Skeletal muscle tissue (tissue), 4 donors: Measurements from ENCODE around the gene KIAA1755. TPM values are rescaled to one million over a fixed set of nuclear protein-coding genes. Genes with fewer than 3 reads are reported as not detected.

ENCODE experiments used
- H3K27ac ChIP-seq: one replicate; pipeline ENCODE4 v1.7.0; 2013; ENCODE audit warnings: mild to moderate bottlenecking, low read depth, low read length, inconsistent platforms
- H3K27me3 ChIP-seq, 3 donors: one replicate each; pipeline ENCODE4 v1.7.0; 2013; ENCODE audit warnings: low read length in 3 of 3; ENCODE audit not compliant: control insufficient read depth in 3 of 3, insufficient read depth in 3 of 3
- H3K36me3 ChIP-seq, 3 donors: one replicate each; pipeline ENCODE4 v1.7.0; 2013; ENCODE audit warnings: low read length in 3 of 3; ENCODE audit not compliant: control insufficient read depth in 3 of 3, insufficient read depth in 3 of 3
- H3K4me1 ChIP-seq, 3 donors: one replicate each; pipeline ENCODE4 v1.7.0; 2013; ENCODE audit warnings: low read length in 3 of 3, mild to moderate bottlenecking in 3 of 3; ENCODE audit not compliant: control insufficient read depth in 3 of 3, insufficient read depth in 3 of 3
- H3K4me3 ChIP-seq, 3 donors: one replicate each; pipeline ENCODE4 v1.7.0; 2013; ENCODE audit warnings: low read length in 3 of 3
- H3K9ac ChIP-seq, 3 donors: one replicate each; pipeline ENCODE4 v1.7.0; 2013; ENCODE audit warnings: low read length in 3 of 3, mild to moderate bottlenecking in 3 of 3, moderate library complexity in 2 of 3, low read depth in 1 of 3
- H3K9me3 ChIP-seq, 3 donors: one replicate each; pipeline ENCODE4 v1.7.0; 2013; ENCODE audit warnings: low read length in 3 of 3; ENCODE audit not compliant: control insufficient read depth in 3 of 3
- total RNA-seq: library from RNA; depleted of rRNA; stranded (reverse); fragments of >200 nt; gene quantifications from one replicate; pipeline ENCODE4 v1.2.3, GENCODE V29; 2014
- donor health status: Osteomylitis.

The KIAA1755 gene
- total RNA-seq, 1 donor from 2014 or later: 3.7 TPM

DNA sequence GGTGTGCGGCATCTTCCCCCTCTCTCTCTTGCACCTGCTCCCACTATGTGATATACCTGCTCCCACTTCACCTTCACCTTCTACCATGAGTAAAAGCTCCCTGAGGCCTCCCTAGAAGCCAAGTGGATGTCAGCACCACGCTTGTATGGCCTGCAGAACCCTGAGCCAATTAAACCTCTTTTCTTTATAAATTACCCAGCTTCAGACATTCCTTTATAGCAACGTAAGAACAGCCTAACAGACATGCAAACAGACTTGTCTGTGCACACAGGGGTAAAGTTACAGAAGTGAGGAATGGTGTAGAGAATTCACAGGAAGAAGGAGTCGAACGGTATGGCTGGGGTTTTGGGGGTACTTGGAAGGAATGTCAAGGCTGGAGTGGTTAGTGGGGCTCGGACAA, 80.7 kb downstream of the KIAA1755 start:
- H3K27ac ChIP-seq: no peak overlapping the region
- no peaks in the 10 kb centered on the region for H3K36me3 ChIP-seq
- no peak overlapping the region for H3K4me3 ChIP-seq
- H3K9me3 ChIP-seq: peaks cover 0 to 2% (median 0%) of the 10 kb centered on the region in 3 donors
- no peak overlapping the region for H3K9ac ChIP-seq
- no peaks in the 10 kb centered on the region for H3K4me1 ChIP-seq
- peaks cover 0 to 4% (median 4%) of the 10 kb centered on the region in 3 donors for H3K27me3 ChIP-seq

DNA sequence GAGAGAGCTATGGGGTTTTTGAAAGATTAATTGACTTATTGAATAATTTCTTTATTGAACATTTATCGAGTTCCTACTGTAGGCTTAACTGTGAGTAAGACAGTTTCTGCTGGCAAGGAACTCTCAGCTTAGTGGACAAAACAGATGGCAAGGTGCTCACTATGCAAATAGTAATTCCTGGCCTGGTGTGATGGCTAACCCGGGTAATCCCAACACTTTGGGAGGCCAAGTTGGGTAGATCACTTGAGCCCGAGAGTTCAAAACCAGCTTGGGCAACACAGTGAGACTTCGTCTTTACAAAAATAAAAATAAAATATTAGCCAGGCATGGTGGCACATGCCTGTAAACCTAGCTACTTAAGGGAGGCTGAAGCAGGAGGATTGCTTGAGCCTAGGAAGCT, 82.0 kb downstream of the KIAA1755 start:
- Histone ChIP-seq H3K4me1 (peaks cover 0 to 2% (median under 1%) of the 10 kb centered on the region in 3 donors), H3K9me3 (peaks cover 0 to 2% (median 0%) of the 10 kb centered on the region in 3 donors), H3K9ac (no peak overlapping the region), H3K36me3 (no peaks in the 10 kb centered on the region), H3K27me3 (peaks cover 0 to 4% (median 4%) of the 10 kb centered on the region in 3 donors), H3K27ac (no peak overlapping the region), H3K4me3 (no peak overlapping the region)

DNA sequence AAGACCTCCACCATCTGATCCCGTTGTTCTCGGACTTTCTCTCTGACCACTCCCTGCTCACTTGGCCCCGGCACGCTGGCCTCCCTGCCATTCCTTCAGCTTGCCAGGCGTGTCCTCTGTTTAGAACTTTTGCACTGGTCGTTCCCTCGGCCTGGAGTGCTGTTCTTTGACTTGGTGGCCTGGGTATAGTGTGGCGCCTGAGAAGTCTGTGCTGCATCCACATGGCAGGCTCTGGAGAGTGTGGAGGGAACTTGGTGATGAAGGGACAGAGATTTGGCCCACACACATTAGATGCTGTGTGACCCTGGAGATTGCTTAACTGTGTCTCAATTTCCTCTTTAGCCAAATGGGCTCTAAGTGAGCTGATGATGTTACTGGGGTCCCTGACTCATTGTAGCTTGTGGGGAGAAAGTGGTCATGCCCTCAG, 82.5 kb downstream of the KIAA1755 start:
- Histone ChIP-seq H3K27ac (no peak overlapping the region), H3K27me3 (peaks cover 0 to 9% (median 4%) of the 10 kb centered on the region in 3 donors), H3K9ac (no peak overlapping the region), H3K4me1 (peaks cover 0 to 7% (median 3%) of the 10 kb centered on the region in 3 donors), H3K36me3 (no peaks in the 10 kb centered on the region), H3K4me3 (no peak overlapping the region), H3K9me3 (peaks cover 0 to 2% (median 0%) of the 10 kb centered on the region in 3 donors)

DNA sequence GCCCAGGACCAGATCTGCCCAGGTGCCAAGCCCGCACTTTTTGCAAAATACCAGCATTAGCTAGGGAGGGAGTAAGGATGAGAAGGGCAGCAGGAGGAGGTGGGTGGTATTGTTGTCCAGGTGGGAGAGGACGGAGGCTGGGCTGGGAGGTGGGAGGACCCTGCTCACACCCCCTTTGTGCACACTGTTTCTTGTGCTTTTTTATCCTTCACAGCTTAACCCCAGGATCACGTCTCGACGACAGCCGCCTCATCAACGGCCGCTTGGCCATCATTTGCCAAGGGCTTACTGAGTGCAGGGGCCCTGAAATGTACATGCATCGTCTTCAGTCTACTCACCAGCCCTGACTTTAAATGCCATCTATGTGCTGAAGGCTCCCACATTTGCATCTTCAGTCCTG, 83.3 kb downstream of the KIAA1755 start:
- no peak overlapping the region for H3K27ac ChIP-seq
- H3K27me3 ChIP-seq: peaks cover 0 to 12% (median 4%) of the 10 kb centered on the region in 3 donors
- no peak overlapping the region for H3K9ac ChIP-seq
- H3K36me3 ChIP-seq: no peaks in the 10 kb centered on the region
- H3K4me3 ChIP-seq: no peak overlapping the region
- peaks cover 0 to 7% (median 3%) of the 10 kb centered on the region in 3 donors for H3K4me1 ChIP-seq
- H3K9me3 ChIP-seq: no peaks in the 10 kb centered on the region

- peaks cover 0 to 8% (median 7%) of the 10 kb centered on the region in 3 donors for H3K4me1 ChIP-seq
- no peak overlapping the region for H3K4me3 ChIP-seq
- peaks cover 0 to 12% (median 4%) of the 10 kb centered on the region in 3 donors for H3K27me3 ChIP-seq
- no peak overlapping the region for H3K27ac ChIP-seq
- H3K9ac ChIP-seq: no peak overlapping the region
- H3K9me3 ChIP-seq: no peaks in the 10 kb centered on the region
- H3K36me3 ChIP-seq: no peaks in the 10 kb centered on the region
Observed at GRCh38 chr20:38175304-38176180, 85.0 kb downstream of the KIAA1755 start.

GRCh38 chr20:38173237-38174156, 87.0 kb downstream of the KIAA1755 start:
- H3K36me3 ChIP-seq: no peaks in the 10 kb centered on the region
- peaks cover 0 to 19% (median 8%) of the 10 kb centered on the region in 3 donors for H3K4me1 ChIP-seq
- peaks cover 0 to 12% (median 4%) of the 10 kb centered on the region in 3 donors for H3K27me3 ChIP-seq
- H3K4me3 ChIP-seq: no peak overlapping the region
- no peak overlapping the region for H3K9ac ChIP-seq
- H3K27ac ChIP-seq: no peak overlapping the region
- H3K9me3 ChIP-seq: no peaks in the 10 kb centered on the region

- no peaks in the 10 kb centered on the region for H3K36me3 ChIP-seq
- no peak overlapping the region for H3K9ac ChIP-seq
- H3K9me3 ChIP-seq: no peaks in the 10 kb centered on the region
- peaks cover 0 to 12% (median 4%) of the 10 kb centered on the region in 3 donors for H3K27me3 ChIP-seq
- no peak overlapping the region for H3K4me3 ChIP-seq
- H3K4me1 ChIP-seq: peaks cover 0 to 28% (median 11%) of the 10 kb centered on the region in 3 donors
- no peak overlapping the region for H3K27ac ChIP-seq
Observed at GRCh38 chr20:38172408-38172807, 88.1 kb downstream of the KIAA1755 start.

DNA sequence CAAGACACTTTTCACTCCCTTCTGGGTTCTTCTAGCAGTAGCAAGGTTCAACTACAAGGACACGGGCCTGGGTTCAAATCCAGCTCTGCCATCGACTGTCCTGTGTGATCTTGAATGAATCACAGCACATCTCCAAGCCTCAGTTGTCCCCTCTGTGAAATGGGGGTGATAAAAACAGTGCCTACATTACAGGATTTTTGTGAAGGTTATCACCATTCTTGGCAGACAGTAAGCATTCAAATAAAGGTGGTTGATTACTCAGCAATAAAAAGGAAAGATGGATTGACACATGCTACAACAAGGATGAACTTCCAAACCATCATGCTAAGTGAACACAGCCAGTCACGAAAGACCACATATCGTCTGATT, 88.9 kb downstream of the KIAA1755 start:
- Histone ChIP-seq H3K27ac (no peak overlapping the region), H3K4me1 (peaks cover 0 to 28% (median 11%) of the 10 kb centered on the region in 3 donors), H3K27me3 (peaks cover 0 to 8% (median 0%) of the 10 kb centered on the region in 3 donors), H3K36me3 (no peaks in the 10 kb centered on the region), H3K9ac (no peak overlapping the region), H3K4me3 (no peak overlapping the region), H3K9me3 (no peaks in the 10 kb centered on the region)

GRCh38 chr20:38170826-38171674, 89.5 kb downstream of the KIAA1755 start:
- Histone ChIP-seq H3K4me1 (peaks cover 0 to 28% (median 11%) of the 10 kb centered on the region in 3 donors), H3K36me3 (no peaks in the 10 kb centered on the region), H3K9me3 (no peaks in the 10 kb centered on the region), H3K27me3 (peaks cover 0 to 8% (median 0%) of the 10 kb centered on the region in 3 donors), H3K4me3 (no peak overlapping the region), H3K9ac (no peak overlapping the region), H3K27ac (no peak overlapping the region)
